CD4-positive, alpha-beta T cell treated with Interleukin-6 for 4 hours (primary cell): ENCODE measurements around the gene PCF11.

Experiments used
- DNase-seq: peaks from one replicate; pipeline ENCODE4 v3.0.0-alpha.2; 2020; ENCODE audit warnings: mixed read lengths

Gene PCF11

DNA sequence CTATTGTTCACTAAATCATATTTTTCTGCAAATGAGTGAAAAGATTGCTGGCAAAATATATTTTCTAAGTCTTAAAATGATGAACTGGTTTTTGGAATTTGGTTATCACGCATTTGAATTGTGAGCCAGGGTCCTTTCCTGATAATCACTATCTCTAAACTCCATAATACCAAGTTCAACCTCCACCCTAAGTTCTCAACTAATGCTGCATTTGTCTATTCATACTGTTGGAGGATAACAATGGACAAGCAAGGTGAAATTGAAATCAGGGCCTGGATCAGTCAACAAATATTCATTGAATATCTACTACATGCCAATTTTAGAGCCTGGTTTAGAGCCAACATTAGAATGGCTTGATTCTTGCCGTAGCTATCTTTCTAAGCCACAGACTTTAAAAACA lies 4.7 kb upstream of the PCF11 start:
- DNase-seq = no peak

DNA sequence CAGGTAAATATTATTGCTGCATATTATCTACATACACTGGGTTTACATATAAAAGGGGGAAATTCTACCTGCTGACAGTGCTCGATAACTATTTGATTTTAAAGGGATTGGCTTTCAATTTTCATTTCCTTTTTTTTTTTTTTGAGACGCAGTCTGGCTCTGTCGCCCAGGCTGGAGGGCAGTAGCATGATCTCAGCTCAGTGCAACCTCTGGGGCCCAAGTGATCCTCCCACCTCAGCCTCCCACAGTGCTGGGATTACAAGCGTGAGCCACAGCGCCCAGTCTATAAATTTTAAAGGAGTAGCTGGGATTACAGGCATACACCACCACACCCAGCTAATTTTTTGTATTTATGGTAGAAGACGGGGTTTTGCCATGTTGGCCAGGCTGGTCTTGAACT lies 3.2 kb upstream of the PCF11 start:
- no peak for DNase-seq

DNA sequence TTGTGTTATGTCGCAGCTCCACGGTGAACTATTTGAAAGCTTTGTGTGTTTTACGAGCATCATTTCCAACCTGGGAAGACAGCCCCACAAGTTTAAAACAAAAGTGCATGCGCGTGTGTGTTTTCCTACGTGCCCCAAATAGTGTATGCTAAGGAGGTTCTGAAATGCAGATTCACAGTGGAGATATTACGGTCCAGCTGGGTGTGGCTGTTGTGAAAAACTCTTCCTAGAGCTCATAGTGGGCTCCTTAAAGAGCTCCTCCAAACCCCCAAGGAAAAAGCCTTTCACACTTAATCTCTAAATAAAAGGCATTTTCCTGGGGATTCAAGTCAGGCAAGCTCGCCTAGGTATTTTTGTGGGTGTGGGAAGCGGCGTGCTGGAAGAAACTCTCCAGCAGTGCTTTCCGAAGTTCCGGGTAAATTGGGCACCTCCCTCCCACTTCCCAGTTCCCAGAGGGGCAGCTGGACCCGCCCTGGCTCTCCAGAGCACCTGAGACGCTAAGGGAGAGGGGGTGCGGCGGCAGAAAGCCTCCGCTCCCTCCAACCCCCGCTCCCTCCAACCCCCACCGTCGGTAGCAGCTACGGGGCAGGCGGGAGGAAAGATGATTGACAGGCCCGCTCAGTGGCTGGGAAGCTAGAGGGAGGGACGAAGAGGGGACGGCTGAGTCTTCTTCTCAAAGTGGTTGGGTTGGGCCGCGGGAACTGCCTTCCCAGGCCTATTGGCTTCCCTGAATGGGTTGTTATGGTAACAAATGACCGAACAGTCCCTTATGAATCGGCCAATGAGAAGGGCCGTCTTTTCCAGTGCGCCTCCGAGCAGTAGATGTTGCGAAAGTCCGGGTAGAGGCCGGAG lies 561 bp upstream of the PCF11 start:
- DNase-seq = peak; percentile 36

DNA sequence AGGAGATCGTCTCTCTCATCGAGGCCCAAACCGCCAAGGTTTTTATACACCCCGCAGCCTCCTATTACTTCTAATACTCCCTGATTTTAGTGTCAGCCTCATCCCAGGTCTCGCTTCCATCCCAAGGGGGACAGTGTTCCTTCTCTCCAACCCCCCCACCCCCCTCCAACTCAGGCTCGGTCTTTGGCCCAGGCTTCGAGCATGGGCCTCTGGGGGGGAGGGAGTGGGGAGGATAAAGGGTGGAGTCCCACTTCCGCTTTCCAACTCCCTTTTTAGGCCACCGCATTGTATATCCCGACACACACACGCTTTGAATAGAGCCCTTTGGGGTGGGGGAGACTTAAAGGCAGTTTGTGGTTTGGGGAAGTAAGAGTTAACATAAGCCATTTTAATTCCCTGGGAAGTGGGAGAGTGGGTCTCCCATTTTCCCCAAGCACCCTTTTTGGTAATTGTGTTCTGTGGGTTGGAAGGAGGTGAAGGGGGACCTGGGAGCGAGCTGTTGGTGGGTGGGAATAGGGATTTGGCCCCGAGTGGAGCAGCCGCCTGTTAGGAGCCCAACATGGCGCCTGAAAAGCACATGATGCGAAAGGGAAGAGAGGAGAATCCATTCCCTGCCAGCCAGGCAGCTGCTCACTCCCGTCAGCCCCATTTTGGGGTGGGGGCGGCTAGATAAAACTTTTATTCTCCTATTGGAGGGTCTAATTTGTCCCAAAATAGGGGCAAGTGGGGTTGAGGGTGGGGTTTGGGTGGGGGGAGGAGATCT lies 844 bp downstream of the PCF11 start:
- DNase-seq = peak; percentile 41

DNA sequence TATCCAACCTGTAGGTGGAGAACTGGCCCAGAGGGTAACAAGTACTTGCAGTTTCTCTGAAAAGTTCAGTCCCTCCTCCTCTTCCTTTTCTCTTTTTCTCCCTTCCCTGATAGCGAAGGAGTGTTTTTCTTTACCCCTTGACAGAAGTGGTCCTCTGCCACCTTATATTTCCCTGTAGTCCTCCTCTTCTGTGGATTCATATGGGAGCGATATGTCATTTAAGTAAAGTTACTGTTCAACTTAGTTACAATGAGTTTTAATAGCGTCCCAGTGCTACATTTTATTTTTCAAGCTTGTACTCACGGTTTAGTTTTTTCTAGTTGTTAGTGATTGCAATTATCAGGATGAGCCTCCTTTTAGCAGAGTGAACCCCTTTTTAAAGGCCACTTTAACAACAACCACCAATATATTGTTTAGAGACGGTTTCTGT lies 1.4 kb downstream of the PCF11 start:
- no peak for DNase-seq

DNA sequence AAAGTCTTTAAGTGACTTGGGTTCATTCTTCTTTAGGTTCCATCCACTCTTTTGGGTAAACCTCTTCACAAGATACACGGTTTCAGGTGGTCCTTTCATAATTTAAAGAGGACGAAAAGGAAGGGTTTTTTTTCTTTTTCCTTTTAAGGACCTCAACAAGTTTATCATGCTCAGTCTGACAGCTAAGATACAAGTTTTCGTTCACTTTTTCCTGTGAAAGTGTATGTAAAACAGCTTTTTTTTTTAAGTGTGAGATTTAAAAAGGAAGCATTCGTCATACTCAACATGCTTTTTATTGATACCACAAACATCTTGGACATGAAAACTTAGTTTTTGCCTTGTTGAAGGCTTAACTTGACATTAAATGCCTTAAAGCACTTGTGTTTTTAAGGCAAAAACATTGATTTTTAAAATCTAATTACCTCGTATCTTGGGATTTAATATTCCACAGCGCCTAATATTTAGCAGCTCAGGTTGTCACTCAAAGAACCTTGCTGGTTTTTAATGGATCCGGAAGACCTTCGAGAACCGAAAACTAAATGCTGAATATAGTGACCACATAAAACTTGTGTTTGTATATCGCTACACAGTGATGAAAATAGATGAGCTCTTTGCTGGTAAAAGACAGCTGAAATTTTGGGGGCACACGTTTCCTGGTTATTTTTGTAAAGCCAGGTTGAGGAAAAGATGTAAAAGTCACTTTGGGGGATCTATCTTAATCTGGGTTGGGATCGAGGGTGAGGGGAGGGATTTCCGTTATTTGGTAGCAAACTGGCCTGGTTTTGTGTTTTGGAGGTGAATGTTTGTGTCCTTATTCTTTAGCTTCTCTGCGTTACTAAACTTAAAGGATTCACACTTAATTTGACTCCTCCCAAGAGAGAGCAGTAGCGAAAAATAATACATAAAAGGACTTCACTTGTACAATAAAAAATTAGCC lies 2.3 kb downstream of the PCF11 start:
- no peak for DNase-seq

DNA sequence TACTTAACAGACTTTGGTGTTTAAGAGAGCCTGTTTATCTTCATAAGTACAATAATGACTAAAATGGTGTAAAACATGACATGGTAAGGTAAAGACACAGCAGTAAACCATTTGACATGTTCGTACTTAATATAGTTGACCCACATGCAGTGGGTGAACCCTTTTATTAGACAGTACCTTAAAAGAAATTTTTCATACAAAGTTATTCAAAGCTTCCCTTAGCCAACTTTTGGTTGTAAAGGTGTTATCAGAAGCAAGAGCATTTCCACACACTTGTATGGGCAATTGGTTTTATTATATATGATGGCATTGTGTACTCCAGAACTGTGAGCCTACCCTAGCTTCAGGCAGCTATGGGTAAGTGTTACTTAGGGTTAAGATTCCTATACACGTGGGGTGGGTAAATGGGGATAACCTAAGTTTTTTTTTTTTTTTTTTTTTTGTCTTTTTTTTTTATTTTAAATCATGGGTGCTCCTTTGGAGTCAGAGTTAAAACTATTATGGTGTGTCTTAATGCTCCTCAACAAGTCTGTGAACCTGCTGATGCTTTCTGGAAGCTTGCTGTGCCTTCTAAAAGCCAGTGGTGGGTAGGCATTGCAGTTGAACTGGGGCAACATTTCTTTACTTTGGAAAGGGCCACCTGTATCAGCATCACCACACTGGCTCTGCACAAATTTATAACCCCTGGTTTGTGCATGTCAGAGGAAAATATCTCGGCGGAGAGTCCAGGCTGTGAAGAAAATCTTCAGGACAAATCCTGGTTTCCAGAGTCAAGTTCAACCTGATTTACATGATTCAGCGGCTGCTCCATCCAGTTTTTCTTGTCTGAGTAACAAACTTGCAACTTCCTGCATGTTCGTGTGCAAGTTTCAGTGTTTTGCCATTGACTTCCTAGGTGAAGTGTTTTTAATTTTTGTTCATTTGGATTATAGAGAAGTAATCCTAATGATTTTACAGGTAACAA lies 3.3 kb downstream of the PCF11 start:
- DNase-seq = peak; percentile 10

DNA sequence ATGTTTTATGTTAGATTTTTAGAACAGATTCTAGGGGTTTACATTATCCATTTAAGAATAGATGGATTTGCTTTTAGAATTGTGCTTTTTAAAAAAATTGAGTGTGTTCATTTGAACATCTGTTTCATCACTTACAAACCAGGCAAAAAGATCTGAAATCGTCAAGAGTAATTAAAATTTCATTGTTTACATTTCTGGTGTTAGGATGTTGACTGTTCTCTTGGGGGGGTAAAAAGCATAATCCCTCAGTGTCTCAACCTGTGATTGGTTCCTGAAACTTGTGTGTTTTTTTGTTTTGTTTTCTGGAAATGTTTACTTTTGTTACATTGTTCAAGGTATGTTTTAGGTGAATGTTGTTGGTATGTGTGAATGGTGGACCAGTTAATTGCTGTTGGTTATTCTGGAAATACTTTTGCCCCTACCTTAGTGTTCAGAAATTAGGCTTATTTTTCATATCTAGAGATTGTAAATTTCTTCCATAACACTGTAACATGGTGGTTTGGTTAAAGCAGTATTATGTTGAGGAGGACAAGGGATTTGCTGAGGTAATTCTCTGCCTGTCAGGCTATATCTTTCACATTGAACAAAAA lies 4.8 kb downstream of the PCF11 start:
- DNase-seq = no peak

DNA sequence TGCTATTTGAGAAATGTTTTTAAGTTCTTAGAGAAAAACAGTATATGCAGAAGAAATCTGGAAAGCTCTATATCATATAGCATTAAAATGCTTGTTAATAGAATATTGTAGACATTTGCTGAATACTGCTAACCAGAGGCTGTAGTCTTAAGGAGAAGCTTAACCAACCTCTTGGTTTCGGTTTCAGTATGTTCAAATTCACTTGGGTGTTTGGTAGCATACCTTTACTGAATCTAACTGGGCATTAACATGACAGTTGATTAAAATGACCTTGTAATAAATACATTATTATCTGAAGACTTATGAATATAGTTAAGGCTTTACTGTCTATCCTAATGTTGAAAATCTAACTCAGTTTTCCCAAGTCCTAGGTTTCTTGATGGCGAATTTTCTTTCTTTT lies 5.4 kb downstream of the PCF11 start:
- no peak for DNase-seq

DNA sequence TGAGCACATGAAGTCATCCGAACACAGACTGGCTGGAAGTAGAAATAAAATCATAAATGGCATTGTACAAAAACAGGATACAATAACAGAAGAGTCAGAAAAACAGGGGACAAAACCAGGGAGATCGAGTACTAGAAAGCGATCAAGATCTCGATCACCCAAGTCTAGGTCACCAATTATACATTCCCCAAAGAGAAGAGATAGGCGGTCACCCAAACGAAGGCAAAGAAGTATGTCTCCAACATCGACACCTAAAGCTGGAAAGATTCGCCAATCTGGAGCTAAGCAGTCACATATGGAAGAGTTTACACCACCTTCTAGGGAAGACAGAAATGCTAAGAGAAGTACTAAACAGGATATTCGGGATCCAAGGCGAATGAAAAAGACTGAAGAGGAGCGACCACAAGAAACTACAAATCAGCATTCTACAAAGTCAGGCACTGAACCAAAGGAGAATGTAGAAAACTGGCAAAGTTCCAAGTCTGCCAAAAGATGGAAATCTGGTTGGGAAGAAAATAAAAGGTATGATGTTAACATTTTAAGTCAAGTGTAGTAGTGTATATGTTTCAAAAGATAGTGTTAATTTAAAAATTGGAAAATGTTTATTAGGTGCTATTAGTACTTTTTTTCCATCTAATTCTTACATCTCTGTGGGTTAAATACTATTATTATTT lies 9.4 kb downstream of the PCF11 start:
- no peak for DNase-seq

DNA sequence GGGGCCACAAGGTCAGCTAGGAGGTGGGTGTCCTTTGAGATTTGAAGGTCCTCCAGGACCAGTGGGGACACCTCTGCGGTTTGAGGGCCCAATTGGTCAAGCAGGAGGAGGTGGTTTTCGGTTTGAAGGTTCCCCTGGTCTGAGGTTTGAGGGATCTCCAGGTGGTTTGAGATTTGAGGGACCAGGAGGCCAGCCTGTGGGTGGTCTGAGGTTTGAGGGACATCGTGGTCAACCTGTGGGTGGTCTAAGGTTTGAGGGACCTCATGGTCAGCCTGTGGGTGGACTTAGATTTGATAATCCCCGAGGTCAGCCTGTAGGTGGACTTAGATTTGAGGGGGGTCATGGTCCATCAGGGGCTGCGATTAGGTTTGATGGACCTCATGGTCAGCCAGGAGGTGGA lies 11.8 kb downstream of the PCF11 start:
- no peak for DNase-seq

DNA sequence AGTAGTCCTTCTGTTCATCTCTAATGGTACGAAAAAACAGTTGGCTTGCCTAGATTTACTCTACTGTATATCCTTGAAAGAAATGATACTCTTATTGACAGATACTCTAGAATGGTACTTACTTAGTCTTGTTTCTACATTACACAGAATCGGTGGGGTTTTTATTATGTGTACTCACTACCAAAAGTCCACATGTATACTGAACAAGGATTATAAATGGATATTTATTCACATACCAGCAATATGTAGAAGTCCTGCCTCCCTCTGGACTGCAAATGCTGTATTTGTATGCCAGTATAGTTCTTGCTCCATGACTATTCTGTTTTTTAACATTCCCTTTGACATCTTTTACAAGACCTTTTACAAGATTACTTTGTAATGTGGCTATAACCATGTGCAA lies 13.9 kb downstream of the PCF11 start:
- no peak for DNase-seq

DNA sequence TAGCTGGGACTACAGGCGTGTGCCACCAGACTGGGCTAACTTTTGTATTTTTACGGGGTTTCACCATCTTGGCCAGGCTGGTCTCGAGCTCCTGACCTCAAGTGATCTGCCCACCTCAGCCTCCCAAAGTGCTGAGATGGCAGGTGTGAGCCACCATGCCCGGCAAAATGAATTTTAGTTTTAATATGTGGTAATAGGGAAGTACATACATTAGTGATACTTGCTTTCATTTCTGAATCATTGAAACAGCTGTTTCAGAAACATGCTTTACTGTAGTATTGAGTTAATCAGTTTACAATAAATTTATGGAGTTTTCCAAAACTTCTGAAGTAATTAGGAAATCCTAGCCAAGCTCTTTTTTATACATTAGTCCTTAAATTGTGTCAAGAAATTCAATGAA lies 15.6 kb downstream of the PCF11 start:
- no peak for DNase-seq

DNA sequence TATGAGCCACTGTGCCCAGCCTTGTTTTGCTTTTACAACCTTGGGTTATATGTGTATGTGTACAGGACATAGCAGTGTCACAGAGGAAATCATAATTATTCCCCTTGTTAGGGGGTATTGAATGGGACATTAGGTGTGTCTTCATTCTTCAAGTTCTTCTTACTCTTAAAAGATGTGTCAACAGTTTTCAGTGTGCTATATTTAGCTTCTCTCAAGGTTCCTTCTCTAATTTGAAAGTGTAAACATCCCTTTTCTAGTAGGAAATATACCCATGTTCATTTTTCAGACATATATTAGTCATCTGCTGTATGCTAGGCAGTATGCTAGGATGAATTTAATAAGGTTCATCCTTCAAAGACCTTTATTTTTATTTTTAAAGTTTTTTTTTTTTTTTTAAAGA lies 17.1 kb downstream of the PCF11 start:
- no peak for DNase-seq

DNA sequence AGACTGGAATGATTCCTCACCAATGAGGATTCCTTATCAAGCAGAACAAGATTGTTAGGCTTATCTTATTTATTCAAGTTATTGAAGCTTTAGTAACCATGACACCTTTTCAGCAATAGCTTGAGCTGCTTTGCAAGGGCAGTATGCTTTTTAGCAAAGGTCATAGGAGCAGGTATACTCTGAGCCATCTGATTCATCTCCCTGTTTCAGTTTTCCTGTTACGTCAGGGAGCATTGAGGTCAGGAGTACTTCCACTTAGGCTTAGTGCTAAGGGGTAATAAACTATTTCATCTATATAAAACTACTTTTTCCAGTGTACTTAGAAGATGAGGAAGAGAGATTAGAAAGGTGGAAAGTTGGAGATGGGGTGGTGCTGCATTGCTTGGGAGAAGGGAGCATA lies 18.9 kb downstream of the PCF11 start:
- no peak for DNase-seq

DNA sequence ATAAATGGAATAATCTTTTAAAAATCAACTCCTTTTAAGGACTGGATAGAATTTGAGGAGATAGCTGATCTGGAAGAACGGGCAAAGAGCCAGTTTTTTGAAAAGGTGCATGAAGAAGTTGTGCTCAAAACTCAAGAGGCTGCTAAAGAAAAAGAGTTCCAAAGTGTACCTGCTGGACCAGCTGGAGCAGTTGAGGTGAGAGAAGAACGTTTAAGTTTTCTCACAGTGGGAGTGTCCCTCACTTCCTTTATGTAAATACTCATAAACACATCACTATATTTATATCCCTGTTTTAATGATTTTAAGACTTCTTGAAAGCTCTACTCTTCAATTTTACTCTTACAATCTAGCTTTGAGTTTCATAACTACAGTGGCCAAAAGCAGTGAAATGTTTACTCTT lies 24.9 kb downstream of the PCF11 start:
- no peak for DNase-seq

DNA sequence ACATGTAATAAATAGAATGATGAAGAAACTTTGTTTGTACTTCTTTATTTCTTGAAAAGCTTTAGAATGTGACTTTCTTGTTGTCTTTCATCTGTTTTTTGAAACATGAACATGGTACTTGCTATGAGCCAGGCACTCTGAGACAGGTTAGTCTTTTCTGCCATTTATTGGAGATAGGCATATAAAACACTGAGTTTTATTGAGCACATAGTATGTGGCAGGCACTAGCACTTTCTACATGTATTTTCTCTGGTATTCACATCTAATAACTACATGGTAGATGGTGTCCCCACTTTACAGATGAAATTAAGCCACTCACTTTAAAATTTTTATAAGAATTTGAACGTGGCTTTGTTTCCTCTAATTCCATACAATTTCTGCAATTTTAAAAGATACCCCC lies 28.8 kb downstream of the PCF11 start:
- no peak for DNase-seq

DNA sequence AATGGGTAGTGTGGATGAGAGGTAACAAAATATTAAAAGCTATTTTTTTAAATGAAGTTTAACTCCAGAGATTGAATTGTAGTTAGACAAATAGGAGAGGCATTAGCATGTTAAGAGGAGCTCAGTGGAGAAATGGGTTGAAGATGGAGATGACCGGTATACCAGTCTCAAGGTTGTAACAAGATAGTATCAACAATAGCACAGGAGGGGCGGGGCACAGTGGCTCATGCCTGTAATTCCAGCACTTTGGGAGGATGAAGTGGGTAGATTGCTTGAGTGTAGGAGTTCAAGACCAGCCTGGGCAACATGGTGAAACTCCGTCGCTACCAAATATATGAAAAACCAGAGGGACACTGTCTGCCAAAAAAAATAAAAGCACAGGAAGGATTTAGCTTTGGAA lies 30.5 kb downstream of the PCF11 start:
- no peak for DNase-seq

DNA sequence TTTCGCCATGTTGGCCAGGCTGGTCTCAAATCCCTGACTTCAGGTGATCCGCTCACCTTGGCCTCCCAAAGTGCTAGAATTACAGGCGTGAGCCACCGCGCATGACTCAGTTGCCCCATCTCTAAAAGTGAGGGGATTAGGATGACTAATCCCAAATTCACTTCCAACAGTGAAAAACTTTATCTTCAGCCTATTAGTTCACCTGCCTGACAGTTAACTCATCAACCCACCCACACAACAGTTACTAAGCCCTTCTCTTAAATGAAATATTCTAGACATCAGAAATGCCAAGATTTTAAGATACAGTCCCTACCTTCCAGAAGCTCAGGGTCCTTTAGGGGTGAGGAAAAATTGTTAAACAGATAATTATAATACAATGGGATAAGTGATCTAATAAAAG lies 34.6 kb downstream of the PCF11 start:
- no peak for DNase-seq

DNA sequence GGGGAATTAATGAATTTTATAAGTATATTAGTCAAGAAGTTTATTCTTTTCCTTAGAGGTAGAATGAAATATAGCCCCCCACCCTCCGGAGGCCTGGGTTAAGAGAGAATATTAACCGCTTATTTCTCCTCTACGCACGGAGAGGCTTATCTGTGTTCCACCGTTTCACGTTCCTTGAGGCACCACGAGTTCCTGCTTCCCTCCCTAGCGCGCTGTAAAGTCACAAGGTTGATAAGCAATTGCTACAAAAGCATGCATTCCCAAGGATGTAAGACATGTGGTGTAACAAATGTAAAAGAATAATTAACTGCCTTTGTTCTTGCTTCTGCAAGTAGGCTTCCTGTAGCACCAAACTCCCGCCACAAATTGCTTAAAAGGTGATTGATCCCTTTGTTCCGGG lies 35.1 kb downstream of the PCF11 start:
- DNase-seq = no peak
